ENCODE data around the gene WDR82. TPM values are rescaled to one million over a fixed set of nuclear protein-coding genes. Genes with fewer than 3 reads are reported as not detected.

WDR82 gene
- total and polyA plus RNA-seq, 2 experiments from 2014 or later = 25.2 to 71.8 TPM

- H3K9me2 ChIP-seq (ENCODE audit: insufficient read depth) = no peaks in the 10 kb centered on the region
- Mint-ChIP-seq H3K4me3 (no peak overlapping the region), H3K36me3 (ENCODE audit: low read depth) (peaks cover 21% of the 10 kb centered on the region), H3K27ac (no peak overlapping the region), H3K9me3 (no peaks in the 10 kb centered on the region), H3K27me3 (ENCODE audit: insufficient read depth, low read depth, poor library complexity) (peaks cover 12% of the 10 kb centered on the region), H3K4me1 (peaks cover 7% of the 10 kb centered on the region)
- H2AFZ ChIP-seq = no peak overlapping the region
- ATAC-seq (no peak), DNase-seq (ENCODE audit: low spot score) (no peak)
- TF ChIP-seq ETS1 (IDR thresholded peaks at IDR 0.05) = no peak
- no peak for TF ChIP-seq CREB1 (CRISPR knock-in tag; IDR thresholded peaks at IDR 0.05; ENCODE audit: low read depth)
- TF ChIP-seq NANOG (IDR thresholded peaks at IDR 0.05; ENCODE audit: borderline replicate concordance) = no peak
- TF ChIP-seq CTCF (conservative IDR thresholded peaks at IDR 0.05; ENCODE audit: low read depth in 2 of 2) = no peak
- TF ChIP-seq REST (IDR thresholded peaks at IDR 0.05; ENCODE audit: unreplicated experiment) = no peak
- no peak for TF ChIP-seq ZNF114 (CRISPR knock-in tag; IDR thresholded peaks at IDR 0.05)
- no peak for TF ChIP-seq STAT1 (IDR thresholded peaks at IDR 0.05; ENCODE audit: unreplicated experiment)
- no peak for TF ChIP-seq POLR2AphosphoS5 (IDR thresholded peaks at IDR 0.05; ENCODE audit: low read depth)
- H3K79me2 ChIP-seq (replicated peaks; ENCODE audit: insufficient read depth) = no peaks in the 10 kb centered on the region
- no peak overlapping the region for H3K27ac ChIP-seq (ENCODE audit: low read depth)
- H3K4me3 ChIP-seq = no peak overlapping the region
- H3K27me3 ChIP-seq (ENCODE audit: insufficient read depth) = no peaks in the 10 kb centered on the region
- H3K36me3 ChIP-seq (ENCODE audit: insufficient read depth) = peaks cover 3% of the 10 kb centered on the region; the same call in 1 of the 2 replicates
- 0 out of 2 replicates have a peak, but pooled peaks cover 5% of the 10 kb centered on the region for H3F3A ChIP-seq (replicated peaks; ENCODE audit: low read depth)
- H4K20me1 ChIP-seq (replicated peaks; ENCODE audit: insufficient read depth) = 0 out of 2 replicates have a peak, but pooled peaks cover 3% of the 10 kb centered on the region
- no peak overlapping the region for H3K4me2 ChIP-seq
- no peaks in the 10 kb centered on the region for H3K4me1 ChIP-seq (ENCODE audit: insufficient read depth)
Observed at GRCh38 chr3:52228266-52228665, 50.2 kb downstream of the WDR82 start.

- TF ChIP-seq ZNF331 (CRISPR knock-in tag; IDR thresholded peaks at IDR 0.05; ENCODE audit: low read depth) = no peak
- no peak for TF ChIP-seq EZH2phosphoT487 (IDR thresholded peaks at IDR 0.05; ENCODE audit: unreplicated experiment)
- no peak for TF ChIP-seq JUNB (IDR thresholded peaks at IDR 0.05; ENCODE audit: unreplicated experiment)
- no peak for DNase-seq (ENCODE audit: low spot score)
- no peak overlapping the region for H3K4me3 Mint-ChIP-seq
Observed at GRCh38 chr3:52227766-52228165, 50.7 kb downstream of the WDR82 start.

More at GRCh38 chr3:52227766-52228165, 50.7 kb downstream of the WDR82 start:
- Histone ChIP-seq H3K4me2 (no peak overlapping the region), H3F3A (replicated peaks; ENCODE audit: low read depth) (0 out of 2 replicates have a peak, but pooled peaks cover 2% of the 10 kb centered on the region), H3K36me3 (ENCODE audit: insufficient read depth) (peaks cover 3% of the 10 kb centered on the region; the same call in 1 of the 2 replicates), H3K4me1 (ENCODE audit: insufficient read depth) (no peaks in the 10 kb centered on the region), H3K9me2 (ENCODE audit: insufficient read depth) (no peaks in the 10 kb centered on the region), H2AFZ (no peak overlapping the region), H3K4me3 (no peak overlapping the region), H3K27me3 (ENCODE audit: insufficient read depth) (no peaks in the 10 kb centered on the region), H3K79me2 (replicated peaks; ENCODE audit: insufficient read depth) (no peaks in the 10 kb centered on the region), H3K27ac (ENCODE audit: low read depth) (no peak overlapping the region), H4K20me1 (replicated peaks; ENCODE audit: insufficient read depth) (no peaks in the 10 kb centered on the region)
- peaks cover 21% of the 10 kb centered on the region for H3K36me3 Mint-ChIP-seq (ENCODE audit: low read depth)
- H3K9me3 Mint-ChIP-seq = no peaks in the 10 kb centered on the region
- H3K27me3 Mint-ChIP-seq (ENCODE audit: insufficient read depth, low read depth, poor library complexity) = peaks cover 12% of the 10 kb centered on the region
- no peak for ATAC-seq
- H3K4me1 Mint-ChIP-seq = peaks cover 7% of the 10 kb centered on the region
- H3K27ac Mint-ChIP-seq = no peak overlapping the region

Measured in GM23338 (cell line).